CD8-positive, alpha-beta memory T cell (primary cell): ENCODE results near the gene P3H3. TPM values are rescaled to one million over a fixed set of nuclear protein-coding genes. Genes with fewer than 3 reads are reported as not detected.
A peak's percentile ranks its signal among the peaks of the same experiment; 100 is the strongest.

Experiments used
- CTCF ChIA-PET: fragments of 350-600 bp; sonication (Branson Sonifier 250); formaldehyde crosslinking; loops from one replicate; lab custom pipeline; 2021; ENCODE audit warnings: antibody characterized with exemption; lab: Charles Lee
- POLR2A ChIA-PET: fragments of 350-600 bp; sonication (Branson Sonifier 250); formaldehyde crosslinking; loops from one replicate; lab custom pipeline; 2021; ENCODE audit warnings: antibody characterized with exemption; lab: Charles Lee
- DNase-seq, 5 donors: peaks; one replicate each; pipeline versions ENCODE4 v3.0.0 to v3.0.0-alpha.2; 2020 to 2022; ENCODE audit warnings: mixed read lengths in 1 of 5
- H3K27ac ChIP-seq: one replicate; pipeline ENCODE4 v1.7.0; 2013; ENCODE audit warnings: low read depth, mild to moderate bottlenecking, low read length, moderate library complexity
- H3K27me3 ChIP-seq: 2 replicates; pipeline ENCODE4 v1.7.0; 2013; ENCODE audit warnings: low read length, mild to moderate bottlenecking; ENCODE audit not compliant: insufficient read depth, poor library complexity, severe bottlenecking
- H3K36me3 ChIP-seq: 2 replicates; pipeline ENCODE4 v1.7.0; 2013; ENCODE audit warnings: mild to moderate bottlenecking, low read length, moderate library complexity; ENCODE audit not compliant: insufficient read depth
- H3K4me1 ChIP-seq: 2 replicates; pipeline ENCODE4 v1.7.0; 2013; ENCODE audit warnings: mild to moderate bottlenecking, low read length, moderate library complexity; ENCODE audit not compliant: insufficient read depth
- H3K4me3 ChIP-seq: 2 replicates; pipeline ENCODE4 v1.7.0; 2013; ENCODE audit warnings: mild to moderate bottlenecking, low read length
- H3K9me3 ChIP-seq: 2 replicates; pipeline ENCODE4 v1.7.0; 2013; ENCODE audit warnings: mild to moderate bottlenecking, low read length
- H3K27ac Mint-ChIP-seq, 8 donors: one replicate each; pipeline ENCODE4 v1.8.0; 2020 to 2021; ENCODE audit warnings: mixed read lengths in 8 of 8, mild to moderate bottlenecking in 6 of 8, inconsistent platforms in 3 of 8, moderate library complexity in 3 of 8
- H3K27me3 Mint-ChIP-seq, 2 donors: one replicate each; pipeline ENCODE4 v1.8.0; 2020 to 2021; ENCODE audit warnings: mixed read lengths in 2 of 2, mild to moderate bottlenecking in 1 of 2, moderate library complexity in 1 of 2
- H3K36me3 Mint-ChIP-seq, 3 donors: one replicate each; pipeline ENCODE4 v1.8.0; 2020 to 2021; ENCODE audit warnings: mixed read lengths in 3 of 3, inconsistent platforms in 1 of 3, mild to moderate bottlenecking in 1 of 3
- H3K4me1 Mint-ChIP-seq, 3 donors: one replicate each; pipeline ENCODE4 v1.8.0; 2020 to 2021; ENCODE audit warnings: mixed read lengths in 3 of 3, inconsistent platforms in 1 of 3, mild to moderate bottlenecking in 1 of 3
- H3K4me3 Mint-ChIP-seq, 7 donors: one replicate each; pipeline ENCODE4 v1.8.0; 2020 to 2021; ENCODE audit warnings: mixed read lengths in 7 of 7, mild to moderate bottlenecking in 6 of 7, moderate library complexity in 4 of 7, inconsistent platforms in 2 of 7
- H3K9me3 Mint-ChIP-seq, 5 donors: one replicate each; pipeline ENCODE4 v1.8.0; 2020 to 2022; ENCODE audit warnings: mixed read lengths in 5 of 5, mild to moderate bottlenecking in 3 of 5, moderate library complexity in 2 of 5, inconsistent platforms in 1 of 5
- polyA plus RNA-seq: library from polyadenylated mRNA; unstranded; fragments of 300-500 nt; fragmentation: Illumina TruSeq; gene quantifications from one replicate; pipeline ENCODE4 v1.2.3, GENCODE V29; 2021
- total RNA-seq, 2 experiments: library from RNA; stranded (reverse); gene quantifications; one replicate each; pipeline ENCODE4 v1.2.3, GENCODE V29; 2021

P3H3 gene
- total and polyA plus RNA-seq, 3 experiments from 2014 or later = 2.4 to 2.9 (median 2.5) TPM

GRCh38 chr12:6810758-6811157 is 17.4 kb upstream of the P3H3 start:
- peaks cover 3 to 10% of the 10 kb centered on the region in 2 donors for H3K27me3 Mint-ChIP-seq
- H3K4me3 ChIP-seq = no peak overlapping the region
- H3K27ac Mint-ChIP-seq = peak overlapping the region in 2 of 8 donors; percentile 23 to 39
- H3K4me1 ChIP-seq = no peaks in the 10 kb centered on the region
- no peaks in the 10 kb centered on the region for H3K36me3 Mint-ChIP-seq
- H3K9me3 Mint-ChIP-seq = no peaks in the 10 kb centered on the region
- ChIA-PET CTCF (interaction anchor here (0.6 kb wide), 1 partner anchor 14 kb away, joined by 3 read pairs; no protein-coding TSS in a partner anchor), POLR2A (interaction anchor here (0.7 kb wide), 1 partner anchor 308 kb away, joined by 5 read pairs; no protein-coding TSS in a partner anchor)
- no peaks in the 10 kb centered on the region for H3K9me3 ChIP-seq
- H3K36me3 ChIP-seq = no peaks in the 10 kb centered on the region
- H3K27ac ChIP-seq = no peak overlapping the region
- no peaks in the 10 kb centered on the region for H3K27me3 ChIP-seq
- H3K4me1 Mint-ChIP-seq = no peaks in the 10 kb centered on the region
- DNase-seq = no peak
- H3K4me3 Mint-ChIP-seq = no peak overlapping the region

GRCh38 chr12:6813363-6813762 is 14.8 kb upstream of the P3H3 start:
- Mint-ChIP-seq H3K4me3 (no peak overlapping the region), H3K36me3 (no peaks in the 10 kb centered on the region), H3K27ac (no peak overlapping the region), H3K9me3 (no peaks in the 10 kb centered on the region), H3K27me3 (peaks cover 5 to 11% of the 10 kb centered on the region in 2 donors), H3K4me1 (no peaks in the 10 kb centered on the region)
- Histone ChIP-seq H3K4me1 (no peaks in the 10 kb centered on the region), H3K9me3 (no peaks in the 10 kb centered on the region), H3K27me3 (no peaks in the 10 kb centered on the region), H3K4me3 (no peak overlapping the region), H3K36me3 (peaks cover 11% of the 10 kb centered on the region), H3K27ac (no peak overlapping the region)
- DNase-seq = no peak
- CTCF ChIA-PET = interaction anchor here (0.7 to 1.5 kb wide), 3 partner anchors 20 to 59 kb away, joined by 3 read pairs; no protein-coding TSS in a partner anchor
- POLR2A ChIA-PET = interaction anchor here (0.5 kb wide), 1 partner anchor 12 kb away, joined by 4 read pairs; no protein-coding TSS in a partner anchor

DNA sequence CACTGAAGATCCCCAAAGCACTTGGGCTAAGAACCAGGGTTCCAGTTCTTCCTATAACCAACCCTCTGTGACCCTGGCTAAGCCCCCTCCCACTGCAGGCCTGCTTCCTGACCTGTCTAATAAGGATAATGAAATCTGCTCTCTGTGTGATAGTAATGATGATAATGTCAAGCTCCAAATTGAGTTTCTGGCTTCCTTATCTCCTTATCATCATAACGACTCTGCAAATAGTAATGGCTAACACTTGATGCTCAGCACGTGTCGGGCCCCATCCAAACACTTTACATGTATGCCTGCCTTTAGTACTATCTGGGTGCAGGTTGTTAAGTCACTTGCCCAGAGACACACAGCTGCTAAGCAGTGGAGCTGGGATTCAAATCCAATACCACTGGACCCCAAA is 11.6 kb upstream of the P3H3 start:
- Histone ChIP-seq H3K36me3 (peaks cover 11% of the 10 kb centered on the region), H3K4me1 (peaks cover 8% of the 10 kb centered on the region), H3K4me3 (no peak overlapping the region), H3K27ac (no peak overlapping the region), H3K27me3 (no peaks in the 10 kb centered on the region), H3K9me3 (no peaks in the 10 kb centered on the region)
- Mint-ChIP-seq H3K4me1 (peaks cover 0 to 7% (median 7%) of the 10 kb centered on the region in 3 donors), H3K27me3 (peaks cover 5 to 18% of the 10 kb centered on the region in 2 donors), H3K4me3 (no peak overlapping the region), H3K36me3 (no peaks in the 10 kb centered on the region), H3K27ac (peak overlapping the region in 1 of 8 donors; percentile 58), H3K9me3 (no peaks in the 10 kb centered on the region)
- no peak for DNase-seq
- POLR2A ChIA-PET = no interaction called here
- CTCF ChIA-PET = interaction anchor here (1.0 kb wide), 1 partner anchor 10 kb away, joined by 6 read pairs; no protein-coding TSS in a partner anchor

DNA sequence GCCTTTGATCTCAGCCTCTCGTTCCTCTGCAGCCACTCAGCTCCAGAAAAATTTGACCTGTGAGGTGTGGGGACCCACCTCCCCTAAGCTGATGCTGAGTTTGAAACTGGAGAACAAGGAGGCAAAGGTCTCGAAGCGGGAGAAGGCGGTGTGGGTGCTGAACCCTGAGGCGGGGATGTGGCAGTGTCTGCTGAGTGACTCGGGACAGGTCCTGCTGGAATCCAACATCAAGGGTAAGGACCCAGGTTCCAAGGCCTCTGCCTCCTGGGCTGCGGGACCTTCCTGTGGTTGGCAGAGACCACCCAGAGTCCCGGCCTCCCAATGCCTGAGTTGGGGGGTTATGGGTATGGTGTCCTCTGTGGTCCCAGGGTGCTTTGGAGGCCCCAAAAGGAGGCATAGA is 11.1 kb upstream of the P3H3 start:
- Histone ChIP-seq H3K4me3 (no peak overlapping the region), H3K4me1 (peaks cover 8% of the 10 kb centered on the region), H3K27me3 (peaks cover 1% of the 10 kb centered on the region), H3K9me3 (no peaks in the 10 kb centered on the region), H3K27ac (no peak overlapping the region), H3K36me3 (peaks cover 11% of the 10 kb centered on the region)
- Mint-ChIP-seq H3K27ac (no peak overlapping the region), H3K4me3 (no peak overlapping the region), H3K9me3 (no peaks in the 10 kb centered on the region), H3K27me3 (peaks cover 5 to 21% of the 10 kb centered on the region in 2 donors), H3K36me3 (no peaks in the 10 kb centered on the region), H3K4me1 (peaks cover 0 to 10% (median 9%) of the 10 kb centered on the region in 3 donors)
- POLR2A ChIA-PET = no interaction called here
- no peak for DNase-seq
- CTCF ChIA-PET = interaction anchor here (1.0 kb wide), 1 partner anchor 9 kb away, joined by 6 read pairs; no protein-coding TSS in a partner anchor

- no peak for DNase-seq
- H3K4me3 Mint-ChIP-seq = no peak overlapping the region
- H3K27me3 Mint-ChIP-seq = peaks cover 5 to 27% of the 10 kb centered on the region in 2 donors
- peaks cover 0 to 11% (median 10%) of the 10 kb centered on the region in 3 donors for H3K4me1 Mint-ChIP-seq
- H3K27ac Mint-ChIP-seq = peak overlapping the region in 2 of 8 donors; percentile 5 to 12
- ChIA-PET CTCF (interaction anchor here (1.0 kb wide), 1 partner anchor 9 kb away, joined by 6 read pairs; no protein-coding TSS in a partner anchor), POLR2A (no interaction called here)
- H3K9me3 Mint-ChIP-seq = no peaks in the 10 kb centered on the region
- Histone ChIP-seq H3K4me3 (no peak overlapping the region), H3K27me3 (peaks cover 7% of the 10 kb centered on the region), H3K9me3 (no peaks in the 10 kb centered on the region), H3K4me1 (peaks cover 8% of the 10 kb centered on the region), H3K36me3 (peaks cover 11% of the 10 kb centered on the region), H3K27ac (no peak overlapping the region)
- H3K36me3 Mint-ChIP-seq = no peaks in the 10 kb centered on the region
Measured at GRCh38 chr12:6817662-6818157, 10.5 kb upstream of the P3H3 start.

DNA sequence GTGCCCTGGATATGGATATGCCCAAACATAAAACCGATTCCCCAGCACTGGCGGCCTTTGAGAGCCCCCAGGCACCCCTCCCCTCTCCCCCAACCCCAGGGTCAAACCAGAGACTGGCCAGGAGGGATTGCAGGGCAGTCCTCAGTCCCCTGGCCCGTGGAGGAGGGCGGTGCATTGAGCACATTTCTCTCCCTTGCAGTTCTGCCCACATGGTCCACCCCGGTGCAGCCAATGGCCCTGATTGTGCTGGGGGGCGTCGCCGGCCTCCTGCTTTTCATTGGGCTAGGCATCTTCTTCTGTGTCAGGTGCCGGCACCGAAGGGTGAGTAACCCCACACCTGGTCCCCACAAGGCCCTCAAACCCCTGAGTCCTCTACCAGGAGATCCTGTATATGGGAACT is 10.0 kb upstream of the P3H3 start:
- H3K9me3 ChIP-seq = no peaks in the 10 kb centered on the region
- peaks cover 11% of the 10 kb centered on the region for H3K36me3 ChIP-seq
- H3K9me3 Mint-ChIP-seq = no peaks in the 10 kb centered on the region
- no peak overlapping the region for H3K4me3 Mint-ChIP-seq
- peaks cover 8% of the 10 kb centered on the region for H3K4me1 ChIP-seq
- CTCF ChIA-PET = no interaction called here
- H3K4me3 ChIP-seq = no peak overlapping the region
- peaks cover 12% of the 10 kb centered on the region for H3K27me3 ChIP-seq
- no peaks in the 10 kb centered on the region for H3K36me3 Mint-ChIP-seq
- peaks cover 8 to 32% of the 10 kb centered on the region in 2 donors for H3K27me3 Mint-ChIP-seq
- peaks cover 0 to 11% (median 10%) of the 10 kb centered on the region in 3 donors for H3K4me1 Mint-ChIP-seq
- no peak overlapping the region for H3K27ac ChIP-seq
- no peak for DNase-seq
- no peak overlapping the region for H3K27ac Mint-ChIP-seq
- POLR2A ChIA-PET = no interaction called here

GRCh38 chr12:6818645-6819044 is 9.6 kb upstream of the P3H3 start:
- Mint-ChIP-seq H3K36me3 (no peaks in the 10 kb centered on the region), H3K27me3 (peaks cover 10 to 35% of the 10 kb centered on the region in 2 donors), H3K4me1 (peaks cover 0 to 11% (median 10%) of the 10 kb centered on the region in 3 donors), H3K9me3 (no peaks in the 10 kb centered on the region), H3K4me3 (no peak overlapping the region), H3K27ac (no peak overlapping the region)
- CTCF ChIA-PET = no interaction called here
- POLR2A ChIA-PET = no interaction called here
- Histone ChIP-seq H3K36me3 (peaks cover 11% of the 10 kb centered on the region), H3K4me3 (no peak overlapping the region), H3K27me3 (peaks cover 12% of the 10 kb centered on the region), H3K4me1 (peaks cover 8% of the 10 kb centered on the region), H3K9me3 (no peaks in the 10 kb centered on the region), H3K27ac (no peak overlapping the region)
- no peak for DNase-seq

DNA sequence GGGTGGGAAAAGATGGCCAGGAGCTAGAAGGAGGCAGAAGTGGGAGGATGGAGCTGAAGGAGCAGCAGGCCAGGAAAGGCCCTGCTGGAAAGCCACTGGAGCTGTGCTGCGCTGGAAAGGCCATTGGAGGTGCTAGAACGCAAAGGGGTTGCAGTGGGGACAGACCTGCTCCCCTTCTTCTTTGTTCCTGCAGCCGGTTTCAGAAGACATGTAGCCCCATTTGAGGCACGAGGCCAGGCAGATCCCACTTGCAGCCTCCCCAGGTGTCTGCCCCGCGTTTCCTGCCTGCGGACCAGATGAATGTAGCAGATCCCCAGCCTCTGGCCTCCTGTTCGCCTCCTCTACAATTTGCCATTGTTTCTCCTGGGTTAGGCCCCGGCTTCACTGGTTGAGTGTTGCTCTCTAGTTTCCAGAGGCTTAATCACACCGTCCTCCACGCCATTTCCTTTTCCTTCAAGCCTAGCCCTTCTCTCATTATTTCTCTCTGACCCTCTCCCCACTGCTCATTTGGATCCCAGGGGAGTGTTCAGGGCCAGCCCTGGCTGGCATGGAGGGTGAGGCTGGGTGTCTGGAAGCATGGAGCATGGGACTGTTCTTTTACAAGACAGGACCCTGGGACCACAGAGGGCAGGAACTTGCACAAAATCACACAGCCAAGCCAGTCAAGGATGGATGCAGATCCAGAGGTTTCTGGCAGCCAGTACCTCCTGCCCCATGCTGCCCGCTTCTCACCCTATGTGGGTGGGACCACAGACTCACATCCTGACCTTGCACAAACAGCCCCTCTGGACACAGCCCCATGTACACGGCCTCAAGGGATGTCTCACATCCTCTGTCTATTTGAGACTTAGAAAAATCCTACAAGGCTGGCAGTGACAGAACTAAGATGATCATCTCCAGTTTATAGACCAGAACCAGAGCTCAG is 8.8 kb upstream of the P3H3 start:
- Mint-ChIP-seq H3K4me3 (no peak overlapping the region), H3K27ac (no peak overlapping the region), H3K27me3 (peaks cover 7 to 36% of the 10 kb centered on the region in 2 donors), H3K36me3 (no peaks in the 10 kb centered on the region), H3K4me1 (peaks cover 0 to 11% (median 10%) of the 10 kb centered on the region in 3 donors), H3K9me3 (no peaks in the 10 kb centered on the region)
- H3K4me1 ChIP-seq = peaks cover 8% of the 10 kb centered on the region
- DNase-seq = no peak
- no peak overlapping the region for H3K4me3 ChIP-seq
- ChIA-PET POLR2A (no interaction called here), CTCF (no interaction called here)
- peaks cover 11% of the 10 kb centered on the region for H3K36me3 ChIP-seq
- H3K27ac ChIP-seq = no peak overlapping the region
- peaks cover 12% of the 10 kb centered on the region for H3K27me3 ChIP-seq
- H3K9me3 ChIP-seq = no peaks in the 10 kb centered on the region
